PC-9 (cell line): ENCODE results near the gene KCNN3. TPM values are rescaled to one million over a fixed set of nuclear protein-coding genes. Genes with fewer than 3 reads are reported as not detected.

Source experiments
- BruUV-seq: library from RNA; stranded (reverse); fragments of 400-500 nt; replicated peaks from 2 replicates; lab custom pipeline; 2021; lab: Mats Ljungman, UMichigan
- CTCF ChIA-PET: fragments of 300-600 bp; sonication (Branson Sonifier 250); formaldehyde crosslinking; loops from one replicate; lab custom pipeline; 2022; ENCODE audit warnings: antibody characterized with exemption; lab: Charles Lee
- POLR2A ChIA-PET: fragments of 300-600 bp; sonication (Branson Sonifier 250); formaldehyde crosslinking; loops from one replicate; lab custom pipeline; 2022; ENCODE audit warnings: antibody characterized with exemption; ENCODE audit not compliant: unreplicated experiment; lab: Charles Lee
- DNase-seq, 2 experiments: peaks; one replicate each; pipeline versions ENCODE4 v3.0.0 to v3.0.0-alpha.2; 2015 to 2022; ENCODE audit warnings: mixed read lengths in 1 of 2
- H2AFZ ChIP-seq: fragments of 200-600 bp; sonication (generic); 2 replicates; pipeline ENCODE4 v1.8.1; 2017; ENCODE audit warnings: antibody characterized with exemption
- H3F3A ChIP-seq: fragments of 200-600 bp; sonication (generic); 2 replicates; pipeline ENCODE4 v1.8.1; 2017; ENCODE audit warnings: antibody characterized with exemption, mild to moderate bottlenecking, low read depth; ENCODE audit not compliant: insufficient read depth
- H3K27ac ChIP-seq: fragments of 200-600 bp; sonication (generic); 2 replicates; pipeline ENCODE4 v1.6.1; 2016; ENCODE audit warnings: mixed run types
- H3K27me3 ChIP-seq: fragments of 200-600 bp; sonication (generic); 2 replicates; pipeline ENCODE4 v1.6.1; 2016; ENCODE audit warnings: low read depth, mixed run types; ENCODE audit not compliant: insufficient read depth
- H3K36me3 ChIP-seq: fragments of 200-600 bp; sonication (generic); 2 replicates; pipeline ENCODE4 v1.6.1; 2016; ENCODE audit warnings: low read depth, mixed run types
- H3K4me1 ChIP-seq: fragments of 200-600 bp; sonication (generic); replicated peaks from 2 replicates; pipeline ENCODE4 v1.6.1; 2016; ENCODE audit warnings: mixed run types; ENCODE audit not compliant: insufficient read depth
- H3K4me2 ChIP-seq: fragments of 200-600 bp; sonication (generic); 2 replicates; pipeline ENCODE4 v1.6.1; 2017; ENCODE audit warnings: mixed run types
- H3K4me3 ChIP-seq: fragments of 200-600 bp; sonication (generic); 2 replicates; pipeline ENCODE4 v1.6.1; 2016; ENCODE audit warnings: mixed run types
- H3K79me2 ChIP-seq: fragments of 200-600 bp; sonication (generic); 2 replicates; pipeline ENCODE4 v1.6.1; 2017; ENCODE audit warnings: low read depth, mixed run types
- H3K9me2 ChIP-seq: fragments of 200-600 bp; sonication (generic); 2 replicates; pipeline ENCODE4 v1.8.1; 2017; ENCODE audit warnings: mild to moderate bottlenecking; ENCODE audit not compliant: insufficient read depth
- H3K9me3 ChIP-seq: fragments of 200-600 bp; sonication (generic); 2 replicates; pipeline ENCODE4 v1.8.1; 2016; ENCODE audit warnings: low read depth; ENCODE audit not compliant: insufficient read depth
- H4K20me1 ChIP-seq: fragments of 200-600 bp; sonication (generic); 2 replicates; pipeline ENCODE4 v1.8.1; 2017; ENCODE audit not compliant: insufficient read depth
- CTCF ChIP-seq: fragments of 200-600 bp; sonication (generic); conservative IDR thresholded peaks from 2 replicates; pipeline ENCODE4 v1.6.1; 2017; ENCODE audit warnings: mixed run types, antibody characterized with exemption, mild to moderate bottlenecking, moderate library complexity
- EZH2 ChIP-seq: fragments of 200-600 bp; sonication (generic); IDR thresholded peaks from 2 replicates; pipeline ENCODE4 v1.8.0; 2017; ENCODE audit warnings: antibody characterized with exemption, low read depth
- intact Hi-C: fragments of 100-400 bp; cut with micrococcal nuclease; formaldehyde crosslinking; loops from one replicate; pipeline ENCODE4 v1.10.0; 2022; ENCODE audit not compliant: unreplicated experiment
- total RNA-seq: library from RNA; stranded (reverse); gene quantifications from 2 replicates; pipeline ENCODE4 v1.2.3, GENCODE V29; 2021

The KCNN3 gene
- total RNA-seq, 1 experiment from 2014 or later: 1.1 TPM

- Histone ChIP-seq H3K9me2 (no peaks in the 10 kb centered on the region), H3K4me3 (no peak overlapping the region), H4K20me1 (no peaks in the 10 kb centered on the region), H3K4me2 (no peak overlapping the region), H2AFZ (no peak overlapping the region), H3K4me1 (no peaks in the 10 kb centered on the region), H3K79me2 (no peaks in the 10 kb centered on the region), H3F3A (no peaks in the 10 kb centered on the region), H3K27me3 (peaks cover 78% of the 10 kb centered on the region), H3K27ac (no peak overlapping the region), H3K9me3 (no peaks in the 10 kb centered on the region), H3K36me3 (no peaks in the 10 kb centered on the region)
- BruUV-seq: no TSS peak
- TF ChIP-seq CTCF (no peak), EZH2 (no peak)
- ChIA-PET CTCF (interaction anchor here (0.6 kb wide), 1 partner anchor 327 kb away, joined by 3 read pairs; no protein-coding TSS in a partner anchor), POLR2A (no interaction called here)
- intact Hi-C loops: no loop called here
- DNase-seq: no peak
These were observed 45.7 kb downstream of the KCNN3 start for GRCh38 chr1:154824179-154825000.

GRCh38 chr1:154822717-154823116, 47.4 kb downstream of the KCNN3 start:
- no peak for DNase-seq
- Histone ChIP-seq H2AFZ (no peak overlapping the region), H3K27me3 (peaks cover 72% of the 10 kb centered on the region), H3K4me1 (no peaks in the 10 kb centered on the region), H3K79me2 (no peaks in the 10 kb centered on the region), H3K9me3 (no peaks in the 10 kb centered on the region), H3K36me3 (no peaks in the 10 kb centered on the region), H4K20me1 (no peaks in the 10 kb centered on the region), H3K9me2 (no peaks in the 10 kb centered on the region), H3K4me2 (no peak overlapping the region), H3K4me3 (no peak overlapping the region), H3F3A (no peaks in the 10 kb centered on the region), H3K27ac (no peak overlapping the region)
- no peak for TF ChIP-seq CTCF
- no peak for TF ChIP-seq EZH2
- ChIA-PET CTCF (no interaction called here), POLR2A (no interaction called here)
- no TSS peak for BruUV-seq
- intact Hi-C loops: no loop called here

- Histone ChIP-seq H4K20me1 (no peaks in the 10 kb centered on the region), H3K4me3 (no peak overlapping the region), H3K9me3 (no peaks in the 10 kb centered on the region), H3K27me3 (peaks cover 74% of the 10 kb centered on the region), H3K9me2 (no peaks in the 10 kb centered on the region), H3K36me3 (no peaks in the 10 kb centered on the region), H2AFZ (no peak overlapping the region), H3K4me2 (no peak overlapping the region), H3K4me1 (no peaks in the 10 kb centered on the region), H3K27ac (no peak overlapping the region), H3K79me2 (no peaks in the 10 kb centered on the region), H3F3A (no peaks in the 10 kb centered on the region)
- TF ChIP-seq EZH2: no peak
- no peak for DNase-seq
- ChIA-PET POLR2A (no interaction called here), CTCF (no interaction called here)
- no TSS peak for BruUV-seq
- intact Hi-C loops: no loop called here
These were observed 47.8 kb downstream of the KCNN3 start for GRCh38 chr1:154822233-154822632.
